NCI-H2227 treated with DMSO at 0.1 percent for 48 hours (cell line): ENCODE results near the gene TANGO2.

Source experiments
- DNase-seq: peaks from one replicate; lab custom pipeline; 2025; lab: John Stamatoyannopoulos, UW

TANGO2 gene

DNA sequence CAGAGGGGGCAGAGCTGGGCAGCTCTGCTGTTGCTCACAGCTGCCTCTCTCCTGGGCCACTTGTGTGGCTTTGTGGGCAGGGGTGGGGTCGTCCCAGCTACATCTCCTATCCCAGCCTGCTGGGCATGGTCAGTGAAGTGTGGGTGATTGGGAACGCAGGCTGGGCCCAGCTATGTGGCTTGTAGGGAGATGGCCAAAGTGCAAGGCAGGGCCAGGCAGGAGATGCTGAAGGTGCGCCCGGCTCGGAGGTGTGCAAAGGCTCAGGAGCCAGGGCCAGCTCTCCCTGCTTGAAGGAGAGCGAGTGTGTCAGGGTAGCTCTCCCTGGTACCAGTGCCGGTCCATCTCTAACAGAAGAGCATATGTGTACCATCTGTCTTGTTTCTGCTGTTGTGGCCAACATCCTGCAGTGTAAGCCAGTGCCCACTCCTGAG lies 86.6 kb downstream of the TANGO2 start:
- DNase-seq: no peak

DNA sequence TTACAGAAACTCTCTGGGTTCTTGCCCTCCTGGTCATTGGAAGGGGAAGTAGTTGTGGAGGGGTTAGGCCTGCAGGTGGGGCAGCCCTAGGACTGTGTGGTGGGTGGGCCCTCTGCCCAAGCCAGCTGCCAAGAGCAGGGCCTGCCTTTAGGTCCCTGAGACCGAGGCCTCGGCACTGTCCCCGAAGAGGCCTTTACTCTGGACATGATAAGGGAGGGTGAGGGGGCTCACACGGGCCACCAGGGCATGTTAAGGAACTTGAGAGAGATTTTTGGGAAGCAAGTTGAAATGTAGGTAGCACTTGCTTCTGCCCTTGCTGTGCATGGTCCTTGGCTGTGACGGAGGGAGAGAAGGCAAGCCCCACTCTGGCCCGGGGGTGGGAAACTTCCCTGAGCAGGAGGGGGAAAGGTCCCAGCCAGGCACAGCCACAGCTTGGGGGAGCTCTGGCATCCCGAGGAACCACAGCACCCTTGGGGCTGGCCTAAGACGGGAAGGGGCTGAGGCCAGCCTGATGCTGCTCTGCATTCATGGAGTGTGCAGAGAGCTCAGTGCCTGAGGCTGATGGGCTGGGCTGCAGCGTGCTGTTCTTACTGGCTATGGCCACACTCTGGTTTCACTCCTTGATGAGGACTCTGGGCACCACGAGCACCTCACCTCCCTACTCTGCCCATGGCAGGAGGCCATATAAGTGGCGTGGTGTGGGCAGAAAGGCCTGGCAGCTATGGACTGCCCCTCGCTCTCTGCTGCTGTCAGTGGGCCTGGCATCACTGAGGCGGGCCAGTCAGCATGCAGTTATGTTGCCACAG lies 87.2 kb downstream of the TANGO2 start:
- DNase-seq: no peak

DNA sequence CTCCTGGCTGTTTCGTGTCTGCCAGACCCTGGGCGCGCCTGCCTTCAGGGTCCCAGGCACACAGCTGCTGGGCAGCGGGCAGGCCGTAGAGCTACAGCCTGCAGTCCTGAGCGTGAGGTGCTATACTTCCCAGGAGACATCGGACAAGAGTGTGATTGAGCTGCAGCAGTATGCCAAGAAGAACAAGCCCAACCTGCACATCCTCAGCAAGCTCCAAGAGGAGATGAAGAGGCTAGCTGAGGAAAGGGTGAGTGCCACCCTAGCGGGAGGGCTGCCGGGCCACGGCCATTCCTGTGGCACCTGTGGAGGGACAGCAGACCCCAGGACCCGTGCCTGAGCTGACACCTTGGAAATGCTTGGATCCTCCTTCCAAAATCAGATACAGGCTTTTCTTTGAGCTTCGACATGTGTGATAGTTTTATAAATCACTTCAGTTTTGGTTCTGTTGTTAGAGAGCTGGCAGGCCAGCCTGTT lies 87.9 kb downstream of the TANGO2 start:
- DNase-seq: no peak

DNA sequence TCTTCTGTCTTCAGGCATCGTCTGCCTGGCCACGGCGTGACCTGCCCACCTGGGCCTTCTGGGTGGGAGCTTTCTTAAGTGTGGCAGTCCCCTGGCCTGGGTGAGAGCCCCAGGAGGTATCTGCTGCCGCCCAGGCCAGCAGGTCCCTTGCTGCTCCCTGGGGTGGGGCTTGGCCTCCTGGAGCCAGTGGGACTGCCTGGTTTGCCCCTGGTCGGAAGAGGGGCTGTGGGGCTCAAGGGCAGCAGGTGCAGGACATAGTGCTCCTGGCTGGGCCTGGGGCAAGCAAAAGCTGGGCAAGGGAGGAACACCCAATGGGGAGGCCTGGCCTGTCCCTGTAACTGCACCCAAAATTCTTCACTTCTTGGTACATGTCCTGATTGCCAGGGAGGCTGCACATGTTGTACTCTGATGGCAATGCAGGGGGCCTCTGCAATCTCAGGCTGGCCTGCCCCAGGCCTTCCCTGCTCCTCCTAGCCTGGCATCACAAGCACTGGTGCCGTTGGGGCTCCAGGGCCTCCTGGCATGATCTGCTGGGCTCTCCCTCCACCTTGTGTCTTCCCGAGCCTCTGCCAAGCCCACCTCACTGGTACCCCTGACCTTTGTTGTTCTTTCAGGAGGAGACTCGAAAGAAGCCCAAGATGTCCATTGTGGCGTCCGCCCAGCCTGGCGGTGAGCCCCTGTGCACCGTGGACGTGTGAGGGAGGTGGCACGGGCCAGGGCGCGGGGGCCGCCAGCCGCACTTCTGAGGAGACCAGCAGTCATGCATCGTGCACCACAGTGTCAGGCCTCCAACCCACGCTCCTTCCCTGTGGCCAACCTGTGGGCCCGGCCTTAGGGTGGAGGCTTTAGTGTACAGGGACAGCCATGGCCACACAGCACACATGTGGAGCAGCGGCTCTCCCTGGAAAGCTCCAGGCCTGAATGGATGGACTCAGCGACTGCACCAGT lies 88.8 kb downstream of the TANGO2 start:
- DNase-seq: no peak

DNA sequence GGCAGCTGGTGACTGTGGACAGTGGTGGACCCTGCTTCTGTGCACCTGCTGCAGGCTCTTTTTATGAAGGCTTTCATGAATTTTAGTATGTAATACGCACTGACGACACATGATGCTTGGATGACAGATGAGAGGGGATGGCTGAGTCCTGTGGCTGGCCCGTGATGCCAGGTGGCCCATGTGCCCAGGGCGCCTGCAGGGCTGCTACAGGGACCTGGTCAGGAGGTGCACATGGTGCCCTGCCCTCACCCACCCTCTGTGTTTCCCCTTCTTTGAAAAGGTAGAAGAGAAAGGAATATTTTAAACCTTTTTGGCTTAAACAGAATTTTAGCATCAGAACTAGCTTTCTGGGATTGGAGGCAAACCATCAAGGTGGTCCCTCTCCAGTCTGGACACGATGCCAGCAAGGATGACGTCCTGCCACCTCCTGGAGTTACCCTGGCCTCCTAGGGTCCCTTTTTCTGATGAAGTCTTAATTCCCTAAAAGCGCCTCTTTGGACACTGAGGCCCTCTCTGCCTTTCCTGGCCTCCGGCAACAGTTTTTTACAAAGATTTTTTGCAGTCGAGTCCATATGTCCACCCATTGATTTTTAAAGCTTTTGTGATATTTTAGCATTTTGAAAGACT lies 89.6 kb downstream of the TANGO2 start:
- DNase-seq: no peak

DNA sequence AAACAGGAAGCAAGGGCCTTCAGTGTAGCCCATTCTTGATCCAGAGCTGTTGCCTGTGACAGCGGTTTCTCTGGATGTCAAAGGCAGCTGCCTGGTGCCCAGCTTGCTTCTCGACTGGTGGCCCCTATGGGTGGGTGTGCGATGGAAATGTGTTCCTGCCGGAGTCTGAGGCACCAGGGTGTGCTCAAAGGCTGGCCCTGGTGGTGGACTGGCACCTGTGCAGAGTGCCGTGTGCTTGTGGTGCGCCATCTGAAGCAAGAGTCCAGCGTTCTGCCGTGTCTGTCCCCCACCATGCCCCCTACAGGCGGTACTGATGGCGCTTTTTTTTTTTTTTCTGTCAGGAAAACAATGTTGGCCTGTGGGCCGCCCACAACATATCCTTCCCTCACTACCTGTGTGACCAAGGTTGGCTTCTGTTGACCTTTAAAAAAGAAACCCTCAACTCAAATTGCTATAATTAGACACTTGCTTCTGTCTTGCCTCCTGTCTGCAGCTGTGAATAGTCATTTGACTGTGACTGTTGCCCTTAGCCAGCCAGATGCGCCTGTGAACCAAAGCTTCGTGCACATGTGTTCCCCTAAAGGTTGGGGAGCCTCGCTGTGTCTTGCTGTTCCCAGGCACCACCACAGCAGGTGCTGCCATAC lies 90.3 kb downstream of the TANGO2 start:
- DNase-seq: peak; percentile 87

DNA sequence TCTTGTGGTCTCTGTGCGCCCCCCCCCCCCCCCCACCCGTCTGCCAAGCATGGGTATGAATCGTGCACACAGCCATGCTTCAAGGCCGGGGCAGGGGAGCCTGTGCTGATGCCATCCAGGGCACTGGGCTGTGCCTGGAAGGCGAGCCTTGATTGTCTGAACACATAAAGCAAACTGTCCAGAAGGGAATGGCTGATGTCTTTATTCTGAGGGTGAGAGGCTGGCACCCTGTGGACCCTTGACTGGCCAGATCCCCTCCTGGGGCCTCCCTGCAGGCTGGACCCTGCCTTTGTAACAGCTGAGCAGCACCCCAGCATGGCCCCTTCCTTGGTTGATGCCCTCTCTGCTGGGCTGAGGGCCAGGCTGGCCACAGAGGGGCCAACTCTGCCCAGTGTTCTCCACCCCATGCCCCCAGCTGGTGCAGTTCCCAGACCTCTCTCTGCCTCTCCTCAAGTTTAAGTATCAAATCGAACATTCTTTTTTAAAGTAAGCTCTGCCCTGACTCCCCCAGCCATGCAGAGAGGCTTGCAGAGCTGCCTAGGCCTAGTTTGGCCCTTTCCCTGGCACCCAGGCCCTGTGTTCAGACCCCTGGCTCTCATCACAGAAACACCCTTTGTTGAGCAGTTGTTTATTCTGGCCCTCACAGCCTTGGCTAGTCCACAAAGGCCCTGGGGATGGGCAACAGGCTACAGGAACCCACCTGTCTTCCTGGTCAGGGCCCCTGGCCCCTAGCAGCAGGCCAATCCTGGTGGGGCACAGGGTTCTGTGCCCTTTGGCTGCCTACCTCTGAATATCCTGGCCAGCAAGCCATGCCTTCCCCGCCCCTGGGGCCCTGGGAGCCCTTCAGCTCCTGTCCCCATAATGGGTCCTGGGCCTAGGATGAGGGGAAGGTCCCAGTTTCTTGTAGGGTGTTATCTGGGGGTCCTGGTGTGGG lies 91.0 kb downstream of the TANGO2 start:
- no peak for DNase-seq

DNA sequence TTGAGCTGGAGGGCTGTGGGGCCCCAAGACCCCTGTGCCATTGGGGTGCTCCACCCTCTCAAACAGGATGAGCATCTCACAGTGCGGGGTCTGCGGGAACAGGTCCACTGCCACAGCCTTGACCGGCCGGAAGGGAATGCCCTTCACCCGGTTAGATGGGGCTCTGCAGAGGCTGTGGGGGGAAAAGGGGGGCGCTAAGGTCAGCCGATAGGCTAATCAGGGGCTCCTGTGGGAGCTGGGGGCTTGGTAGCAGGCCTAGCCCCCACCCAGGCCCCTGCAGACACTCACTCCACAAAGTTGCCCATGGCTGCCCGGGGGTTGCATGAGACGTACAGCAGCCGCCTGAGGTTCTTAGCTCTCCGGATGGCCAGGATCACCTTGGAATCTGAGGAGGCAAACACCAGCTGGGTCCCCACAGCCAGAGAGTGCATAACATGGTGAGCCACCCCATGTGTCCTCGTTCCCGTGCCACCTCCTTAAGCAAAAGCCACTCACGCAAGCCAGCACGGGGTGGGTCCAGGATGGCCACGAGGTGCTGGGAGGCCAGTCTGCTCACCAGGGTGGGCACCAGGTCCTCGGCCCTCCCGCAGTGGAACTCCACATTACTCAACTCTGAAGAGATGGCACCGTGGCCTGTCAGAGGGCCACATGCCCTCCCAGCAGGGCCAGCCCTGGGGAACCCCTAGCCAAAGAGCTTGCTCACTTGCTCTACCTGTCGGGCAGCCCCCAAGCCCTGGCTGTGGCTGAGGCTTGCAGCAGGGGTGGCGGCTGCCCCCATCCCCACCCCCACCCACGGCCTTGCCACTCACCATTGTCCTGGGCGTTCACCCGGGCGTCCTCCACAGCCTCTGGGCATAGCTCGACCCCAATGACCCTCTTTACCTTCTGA lies 92.0 kb downstream of the TANGO2 start:
- DNase-seq: no peak

DNA sequence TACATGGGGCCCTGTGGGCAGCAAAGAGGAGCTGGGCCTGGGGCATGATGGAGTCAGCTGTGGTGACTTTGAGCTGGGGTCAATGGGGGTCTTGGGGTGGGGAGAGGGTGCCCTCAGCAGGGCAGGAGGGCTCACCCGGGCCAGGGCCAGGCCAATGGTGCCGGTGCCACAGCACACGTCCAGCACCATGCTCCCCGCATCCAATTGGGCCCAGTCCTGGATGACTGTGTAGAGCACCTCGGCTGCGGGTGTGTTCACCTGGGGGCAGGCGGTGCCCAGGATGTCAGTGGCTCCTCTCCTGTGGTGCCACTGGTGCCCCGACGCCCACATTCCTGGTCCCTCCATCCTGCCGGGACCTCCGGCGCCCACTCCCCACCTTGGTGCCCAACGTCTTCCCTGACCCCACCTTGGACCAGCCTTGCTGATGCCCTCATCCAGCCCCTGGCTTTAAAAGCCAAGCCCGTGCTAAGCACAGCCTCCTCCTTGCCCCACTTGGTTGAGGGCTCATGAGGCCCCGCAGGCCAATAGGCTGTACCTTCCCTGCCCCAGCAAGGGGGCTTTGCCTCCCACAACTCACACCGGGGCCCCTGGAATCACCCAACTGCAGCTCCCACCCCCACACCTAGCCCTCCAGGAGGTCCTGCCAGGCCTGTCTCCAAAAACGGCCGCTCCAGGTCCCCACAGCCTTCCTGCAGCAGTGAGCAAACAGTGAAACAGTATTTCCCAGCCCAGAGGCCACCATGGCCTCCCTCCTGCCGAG lies 92.8 kb downstream of the TANGO2 start:
- DNase-seq: no peak

DNA sequence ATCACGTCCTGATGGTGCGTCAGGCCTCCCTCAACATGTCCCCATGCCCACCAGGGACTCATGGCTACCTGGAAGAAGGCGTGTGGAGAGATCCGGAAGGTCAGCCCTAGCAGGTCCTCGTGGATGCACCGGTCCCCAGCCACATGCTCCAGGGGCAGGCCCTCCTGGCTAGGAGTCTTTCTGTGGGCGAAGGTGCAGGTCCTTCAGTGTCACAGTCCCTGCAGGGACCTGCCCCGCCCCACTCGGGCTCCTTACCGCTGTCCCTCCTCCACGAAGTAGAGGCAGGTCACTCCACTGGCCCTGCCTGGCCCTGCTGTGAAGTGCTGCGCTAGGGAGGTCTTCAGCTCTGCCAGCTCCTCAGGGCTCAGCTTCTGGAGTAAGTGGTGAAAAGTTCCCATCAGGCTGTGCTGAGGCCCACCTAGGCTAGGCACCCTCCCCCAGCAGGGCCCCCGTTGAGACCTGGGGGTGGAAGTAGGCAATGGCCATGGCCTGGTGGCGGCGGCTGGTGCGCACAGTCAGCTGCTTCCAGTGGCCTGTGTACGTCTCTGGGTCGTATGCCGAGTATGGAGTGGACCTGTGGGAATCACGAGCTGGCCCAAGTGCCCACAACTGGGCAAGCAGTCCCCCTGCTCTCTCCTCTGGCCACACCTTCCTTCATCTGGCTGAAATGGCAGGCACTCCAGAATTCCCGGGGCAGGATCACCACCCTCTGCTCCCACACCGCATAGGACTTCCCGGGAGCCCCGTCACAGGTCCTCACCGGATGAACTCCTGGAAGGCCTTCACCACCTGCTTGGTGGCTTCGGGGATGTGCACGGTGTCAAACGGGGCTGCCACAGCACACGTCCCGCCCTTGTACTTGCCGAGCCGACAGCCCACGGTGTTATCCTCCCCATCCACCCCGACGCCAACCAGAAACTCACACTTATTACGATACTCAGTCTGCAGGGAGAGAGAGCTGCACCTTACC lies 93.9 kb downstream of the TANGO2 start:
- DNase-seq: no peak

DNA sequence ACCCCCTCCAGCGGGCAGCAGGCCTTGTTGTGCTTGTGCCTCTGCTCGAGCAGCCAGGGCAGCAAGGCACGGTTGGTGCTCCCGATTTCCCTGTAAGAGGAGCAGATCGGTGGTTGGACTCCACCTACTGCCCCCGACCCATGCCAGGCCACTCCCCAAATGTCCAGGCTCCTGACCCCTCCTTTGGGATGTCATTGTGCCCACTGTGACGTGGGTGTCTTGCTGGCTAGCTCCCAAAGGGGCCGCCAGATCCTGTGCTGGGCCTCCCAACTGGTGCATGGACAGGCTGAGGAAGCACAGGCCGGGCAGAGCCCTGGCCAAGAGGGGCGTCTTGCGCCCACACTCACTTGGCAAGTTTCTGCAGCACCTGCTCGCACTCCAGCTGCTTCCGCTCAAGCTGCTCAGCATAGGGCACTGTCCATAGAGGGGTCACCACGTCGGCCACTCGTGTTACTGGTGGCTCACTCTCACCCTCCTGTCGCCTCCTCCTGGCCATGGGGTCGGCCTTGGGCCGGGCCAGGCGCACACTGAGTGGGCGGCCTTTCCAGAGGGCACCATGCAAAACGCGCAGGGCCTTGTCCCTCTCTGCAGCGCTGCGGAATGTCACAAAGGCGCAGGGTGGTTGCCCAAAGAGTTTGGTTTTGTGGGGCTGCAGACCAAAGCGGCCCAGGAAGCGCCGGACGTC lies 94.9 kb downstream of the TANGO2 start, which contains the start of gene RANBP1:
TSS of gene RANBP1 (plus strand) at position 414 of the 685 bp plus-strand sequence. CDS start at position 495, 81 bp downstream.
- no peak for DNase-seq

DNA sequence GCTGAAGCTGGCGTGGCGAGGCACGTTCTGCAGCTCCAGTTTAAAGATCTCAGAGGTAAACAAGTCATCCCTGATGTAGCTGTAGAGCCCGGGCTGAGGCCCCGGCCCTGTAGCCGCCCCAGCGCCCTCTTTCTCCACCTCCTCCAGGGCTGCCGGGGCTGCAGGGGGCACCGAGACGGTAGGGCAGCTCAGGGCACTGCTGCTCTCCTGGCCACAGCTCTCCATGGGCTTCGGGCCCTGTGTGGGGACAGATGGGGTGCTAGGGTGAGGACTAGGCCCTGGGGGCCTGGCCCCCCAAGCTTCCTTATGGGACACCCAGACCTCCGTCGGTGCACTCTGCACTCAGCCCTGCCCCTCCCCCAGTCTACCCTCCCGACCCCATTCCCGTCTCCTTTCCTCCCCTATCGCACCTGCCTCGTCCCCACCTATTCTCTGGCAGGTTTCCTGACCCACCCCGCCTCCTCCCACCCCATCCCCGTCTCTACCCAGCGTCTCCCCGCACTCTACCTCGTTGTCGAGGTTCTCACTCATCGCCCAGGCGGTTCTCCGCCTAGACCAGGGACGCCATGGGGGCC lies 95.6 kb downstream of the TANGO2 start:
- no peak for DNase-seq
